ENCODE data around the gene PRR3. TPM values are rescaled to one million over a fixed set of nuclear protein-coding genes. Genes with fewer than 3 reads are reported as not detected.

The PRR3 gene
- total and polyA plus RNA-seq, 2 of the 4 experiments (the other 2 are of a cell fraction), result 7.2 to 17.3 TPM

- ChIA-PET CTCF (interaction anchor here (0.9 to 1.8 kb wide), 3 partner anchors 10 to 30 kb away, joined by 3 to 5 read pairs (median 3); no protein-coding TSS in a partner anchor), POLR2A (ENCODE audit: unreplicated experiment) (no interaction called here)
- Histone ChIP-seq H3K27ac (ENCODE audit: insufficient read depth, low read length) (no peak overlapping the region), H2BK5ac (ENCODE audit: low read depth, low read length, poor library complexity, severe bottlenecking) (no peak overlapping the region), H4K8ac (ENCODE audit: low read depth in 2 of 2, low read length in 2 of 2) (no peak overlapping the region), H3K14ac (replicated peaks; ENCODE audit: low read depth, low read length) (no peak overlapping the region), H2AK5ac (ENCODE audit: low read depth, low read length) (no peak overlapping the region), H3K4ac (ENCODE audit: low read depth, low read length) (no peak overlapping the region), H3K9ac (ENCODE audit: low read depth, low read length) (no peak overlapping the region), H2AFZ (replicated peaks; ENCODE audit: low read length, poor library complexity) (no peak overlapping the region), H2BK15ac (ENCODE audit: low read depth, low read length) (no peak overlapping the region), H3K4me3 (ENCODE audit: insufficient read depth, low read depth, low read length) (no peak overlapping the region), H3K9me3 (ENCODE audit: control insufficient read depth, insufficient read depth, low read length) (no peaks in the 10 kb centered on the region), H3K36me3 (ENCODE audit: control insufficient read depth, insufficient read depth, low read length) (no peaks in the 10 kb centered on the region), H2BK20ac (ENCODE audit: low read depth, low read length) (no peak overlapping the region), H2AK9ac (replicated peaks; ENCODE audit: low read depth, low read length, poor library complexity) (no peak overlapping the region), H3K79me1 (ENCODE audit: low read depth in 1 of 2, low read length in 2 of 2) (no peaks in the 10 kb centered on the region), H4K5ac (ENCODE audit: low read depth, low read length) (no peak overlapping the region), H2BK120ac (ENCODE audit: low read depth, low read length) (no peak overlapping the region), H4K91ac (ENCODE audit: insufficient read depth, low read depth, low read length) (no peak overlapping the region), H3K4me2 (ENCODE audit: low read depth, low read length) (no peak overlapping the region), H3K4me1 (ENCODE audit: control insufficient read depth, insufficient read depth, low read length) (no peaks in the 10 kb centered on the region; the same call in 1 of the 2 replicates), H3K18ac (ENCODE audit: low read depth, low read length) (no peak overlapping the region), H3K23ac (ENCODE audit: low read depth, low read length) (no peak overlapping the region), H4K20me1 (ENCODE audit: insufficient read depth, low read length) (no peaks in the 10 kb centered on the region), H3K9me1 (ENCODE audit: insufficient read depth, low read length) (no peaks in the 10 kb centered on the region), H3K27me3 (ENCODE audit: control insufficient read depth, insufficient read depth, low read length) (no peaks in the 10 kb centered on the region), H3K56ac (ENCODE audit: extremely low read depth, insufficient read depth, low read length) (no peak overlapping the region)
- no CpG with 5 or more reads among the region's 5 CpGs for WGBS, 2 experiments (ENCODE audit: extremely low coverage in 2 of 2, insufficient read length in 1 of 2)
- DNase-seq (no peak), ATAC-seq (ENCODE audit: low read depth) (no peak)
- BruUV-seq (replicated peaks), result no TSS peak
- dilution Hi-C loops (cut with HindIII; ENCODE audit: low sequenced_read_pairs, unreplicated experiment), result no loop called here
- in situ Hi-C loops (cut with MboI; ENCODE audit: low sequenced_read_pairs), result no loop called here
- no peak for TF ChIP-seq POLR2A (IDR thresholded peaks at IDR 0.05; ENCODE audit: low read depth, low read length)
- intact Hi-C loops (cut with micrococcal nuclease), result no loop called here
Measured at GRCh38 chr6:30511169-30511546, 45.9 kb upstream of the PRR3 start.
